Measurements from ENCODE around the gene RPS14.

The RPS14 gene

GRCh38 chr5:150397782-150398721, 51.5 kb downstream of the RPS14 start:
- Histone ChIP-seq H2BK5ac (ENCODE audit: low read depth, low read length, poor library complexity) (no peak overlapping the region), H3K14ac (ENCODE audit: low read length) (no peak overlapping the region), H3K4me3 (ENCODE audit: low read depth, low read length) (no peak overlapping the region), H4K91ac (ENCODE audit: low read depth, low read length) (no peak overlapping the region), H3K79me2 (ENCODE audit: control insufficient read depth, insufficient read depth, low read length, poor library complexity) (no peaks in the 10 kb centered on the region), H3K4ac (ENCODE audit: low read depth, low read length) (no peak overlapping the region), H3K4me1 (ENCODE audit: control insufficient read depth in 1 of 2, insufficient read depth in 2 of 2, low read length in 2 of 2) (peaks cover 8 to 10% of the 10 kb centered on the region in 2 experiments), H2AFZ (ENCODE audit: insufficient read depth, low read length, poor library complexity) (no peak overlapping the region), H3K27ac (ENCODE audit: low read depth, low read length) (no peak overlapping the region), H2BK12ac (ENCODE audit: low read length) (no peak overlapping the region), H3K36me3 (ENCODE audit: control insufficient read depth in 1 of 2, insufficient read depth in 2 of 2, low read length in 2 of 2) (peaks cover 75 to 85% of the 10 kb centered on the region in 2 experiments), H3K27me3 (ENCODE audit: insufficient read depth, low read length) (no peaks in the 10 kb centered on the region), H4K8ac (ENCODE audit: low read depth, low read length) (no peak overlapping the region), H4K12ac (ENCODE audit: low read depth, low read length) (no peak overlapping the region), H2AK5ac (ENCODE audit: low read length) (no peak overlapping the region), H3K4me2 (ENCODE audit: low read length) (no peak overlapping the region), H3K9me3 (ENCODE audit: insufficient read depth, low read depth, low read length) (peaks cover 2% of the 10 kb centered on the region), H3K9ac (ENCODE audit: low read length) (no peak overlapping the region), H2BK120ac (ENCODE audit: insufficient read depth, low read length, poor library complexity) (no peak overlapping the region), H3K23ac (ENCODE audit: low read length) (no peak overlapping the region), H3K79me1 (ENCODE audit: low read length) (no peaks in the 10 kb centered on the region), H3K18ac (ENCODE audit: low read length) (no peak overlapping the region)
- DNase-seq, result no peak
- WGBS (ENCODE audit: extremely low coverage, insufficient coverage, insufficient read length), result 100% methylated on average over 1 of the region's 13 CpGs

- no peak overlapping the region for H2BK120ac ChIP-seq (ENCODE audit: insufficient read depth, low read length, poor library complexity)
Observed at GRCh38 chr5:150397146-150397781, 52.3 kb downstream of the RPS14 start.

GRCh38 chr5:150396267-150396666, 53.3 kb downstream of the RPS14 start:
- Histone ChIP-seq H4K12ac (ENCODE audit: low read depth, low read length) (no peak overlapping the region), H2BK120ac (ENCODE audit: insufficient read depth, low read length, poor library complexity) (no peak overlapping the region), H3K9me3 (ENCODE audit: insufficient read depth, low read depth, low read length) (peaks cover 2% of the 10 kb centered on the region), H4K8ac (ENCODE audit: low read depth, low read length) (no peak overlapping the region), H3K4ac (ENCODE audit: low read depth, low read length) (no peak overlapping the region), H3K27me3 (ENCODE audit: insufficient read depth, low read length) (no peaks in the 10 kb centered on the region), H3K9ac (ENCODE audit: low read length) (no peak overlapping the region), H2AFZ (ENCODE audit: insufficient read depth, low read length, poor library complexity) (no peak overlapping the region), H3K79me1 (ENCODE audit: low read length) (no peaks in the 10 kb centered on the region), H4K91ac (ENCODE audit: low read depth, low read length) (no peak overlapping the region), H2BK5ac (ENCODE audit: low read depth, low read length, poor library complexity) (no peak overlapping the region), H2BK12ac (ENCODE audit: low read length) (no peak overlapping the region), H3K14ac (ENCODE audit: low read length) (no peak overlapping the region), H3K23ac (ENCODE audit: low read length) (no peak overlapping the region), H3K4me3 (ENCODE audit: low read depth, low read length) (no peak overlapping the region), H3K79me2 (ENCODE audit: control insufficient read depth, insufficient read depth, low read length, poor library complexity) (no peaks in the 10 kb centered on the region), H3K27ac (ENCODE audit: low read depth, low read length) (no peak overlapping the region), H3K18ac (ENCODE audit: low read length) (no peak overlapping the region), H2AK5ac (ENCODE audit: low read length) (no peak overlapping the region), H3K36me3 (ENCODE audit: control insufficient read depth in 1 of 2, insufficient read depth in 2 of 2, low read length in 2 of 2) (peaks cover 87 to 91% of the 10 kb centered on the region in 2 experiments), H3K4me1 (ENCODE audit: control insufficient read depth in 1 of 2, insufficient read depth in 2 of 2, low read length in 2 of 2) (peaks cover 8 to 11% of the 10 kb centered on the region in 2 experiments), H3K4me2 (ENCODE audit: low read length) (no peak overlapping the region)
- no peak for DNase-seq
- no CpG with 5 or more reads among the region's 7 CpGs for WGBS (ENCODE audit: extremely low coverage, insufficient coverage, insufficient read length)

More at GRCh38 chr5:150397146-150397781, 52.3 kb downstream of the RPS14 start:
- Histone ChIP-seq H3K18ac (ENCODE audit: low read length) (no peak overlapping the region), H3K27ac (ENCODE audit: low read depth, low read length) (no peak overlapping the region), H4K8ac (ENCODE audit: low read depth, low read length) (no peak overlapping the region), H2BK5ac (ENCODE audit: low read depth, low read length, poor library complexity) (no peak overlapping the region), H4K12ac (ENCODE audit: low read depth, low read length) (no peak overlapping the region), H3K9me3 (ENCODE audit: insufficient read depth, low read depth, low read length) (no peaks in the 10 kb centered on the region), H2AK5ac (ENCODE audit: low read length) (no peak overlapping the region), H3K79me2 (ENCODE audit: control insufficient read depth, insufficient read depth, low read length, poor library complexity) (no peaks in the 10 kb centered on the region), H3K23ac (ENCODE audit: low read length) (no peak overlapping the region), H3K4ac (ENCODE audit: low read depth, low read length) (no peak overlapping the region), H3K79me1 (ENCODE audit: low read length) (no peaks in the 10 kb centered on the region), H3K36me3 (ENCODE audit: control insufficient read depth in 1 of 2, insufficient read depth in 2 of 2, low read length in 2 of 2) (peaks cover 77 to 85% of the 10 kb centered on the region in 2 experiments), H2AFZ (ENCODE audit: insufficient read depth, low read length, poor library complexity) (no peak overlapping the region), H3K4me3 (ENCODE audit: low read depth, low read length) (no peak overlapping the region), H2BK12ac (ENCODE audit: low read length) (no peak overlapping the region), H3K4me2 (ENCODE audit: low read length) (no peak overlapping the region), H3K9ac (ENCODE audit: low read length) (no peak overlapping the region), H3K4me1 (ENCODE audit: control insufficient read depth in 1 of 2, insufficient read depth in 2 of 2, low read length in 2 of 2) (peaks cover 8 to 11% of the 10 kb centered on the region in 2 experiments), H3K14ac (ENCODE audit: low read length) (no peak overlapping the region), H4K91ac (ENCODE audit: low read depth, low read length) (no peak overlapping the region), H3K27me3 (ENCODE audit: insufficient read depth, low read length) (no peaks in the 10 kb centered on the region)
- no CpG with 5 or more reads among the region's 14 CpGs for WGBS (ENCODE audit: extremely low coverage, insufficient coverage, insufficient read length)
- peak; percentile 87 to 88 for DNase-seq

- Histone ChIP-seq H2BK5ac (ENCODE audit: low read depth, low read length, poor library complexity) (no peak overlapping the region), H2AK5ac (ENCODE audit: low read length) (no peak overlapping the region), H3K79me2 (ENCODE audit: control insufficient read depth, insufficient read depth, low read length, poor library complexity) (no peaks in the 10 kb centered on the region), H3K4me3 (ENCODE audit: low read depth, low read length) (no peak overlapping the region), H3K9ac (ENCODE audit: low read length) (no peak overlapping the region), H3K4me1 (ENCODE audit: control insufficient read depth in 1 of 2, insufficient read depth in 2 of 2, low read length in 2 of 2) (peaks cover 8 to 11% of the 10 kb centered on the region in 2 experiments), H2BK12ac (ENCODE audit: low read length) (no peak overlapping the region), H3K4ac (ENCODE audit: low read depth, low read length) (no peak overlapping the region), H3K27ac (ENCODE audit: low read depth, low read length) (no peak overlapping the region), H3K36me3 (ENCODE audit: control insufficient read depth in 1 of 2, insufficient read depth in 2 of 2, low read length in 2 of 2) (peaks cover 91 to 92% of the 10 kb centered on the region in 2 experiments), H3K23ac (ENCODE audit: low read length) (no peak overlapping the region), H3K79me1 (ENCODE audit: low read length) (no peaks in the 10 kb centered on the region), H2BK120ac (ENCODE audit: insufficient read depth, low read length, poor library complexity) (no peak overlapping the region), H4K12ac (ENCODE audit: low read depth, low read length) (no peak overlapping the region), H4K8ac (ENCODE audit: low read depth, low read length) (no peak overlapping the region), H3K4me2 (ENCODE audit: low read length) (no peak overlapping the region), H3K9me3 (ENCODE audit: insufficient read depth, low read depth, low read length) (peaks cover 2% of the 10 kb centered on the region), H4K91ac (ENCODE audit: low read depth, low read length) (no peak overlapping the region), H3K27me3 (ENCODE audit: insufficient read depth, low read length) (no peaks in the 10 kb centered on the region), H3K14ac (ENCODE audit: low read length) (no peak overlapping the region), H3K18ac (ENCODE audit: low read length) (no peak overlapping the region), H2AFZ (ENCODE audit: insufficient read depth, low read length, poor library complexity) (no peak overlapping the region)
- DNase-seq, result no peak
- no CpG with 5 or more reads among the region's 2 CpGs for WGBS (ENCODE audit: extremely low coverage, insufficient coverage, insufficient read length)
Observed at GRCh38 chr5:150395688-150395975, 53.9 kb downstream of the RPS14 start.

All from trophoblast cell (in vitro differentiated cells and primary cell).